Stomach smooth muscle (tissue), 2 donors: ENCODE data around the gene KLHL30.

Source experiments
- H3K27ac ChIP-seq: one replicate; pipeline ENCODE4 v1.7.0; 2013; ENCODE audit warnings: mild to moderate bottlenecking, low read length, inconsistent platforms
- H3K27me3 ChIP-seq, 2 donors: one replicate each; pipeline ENCODE4 v1.7.0; 2013; ENCODE audit warnings: low read length in 2 of 2; ENCODE audit not compliant: insufficient read depth in 2 of 2, control insufficient read depth in 1 of 2
- H3K36me3 ChIP-seq, 2 donors: one replicate each; pipeline ENCODE4 v1.7.0; 2013; ENCODE audit warnings: low read length in 2 of 2; ENCODE audit not compliant: control insufficient read depth in 2 of 2, insufficient read depth in 2 of 2
- H3K4me1 ChIP-seq: one replicate; pipeline ENCODE4 v1.7.0; 2013; ENCODE audit warnings: low read length; ENCODE audit not compliant: control insufficient read depth, insufficient read depth
- H3K4me3 ChIP-seq, 2 donors: one replicate each; pipeline ENCODE4 v1.7.0; 2013; ENCODE audit warnings: low read length in 2 of 2
- H3K9ac ChIP-seq, 2 donors: one replicate each; pipeline ENCODE4 v1.7.0; 2013; ENCODE audit warnings: low read length in 2 of 2, mild to moderate bottlenecking in 1 of 2
- H3K9me3 ChIP-seq, 2 donors: one replicate each; pipeline ENCODE4 v1.7.0; 2013; ENCODE audit warnings: low read length in 2 of 2; ENCODE audit not compliant: control insufficient read depth in 2 of 2
- donor health status: healthy.
- donor health status: Pancreatic carcinoma.

The KLHL30 gene

DNA sequence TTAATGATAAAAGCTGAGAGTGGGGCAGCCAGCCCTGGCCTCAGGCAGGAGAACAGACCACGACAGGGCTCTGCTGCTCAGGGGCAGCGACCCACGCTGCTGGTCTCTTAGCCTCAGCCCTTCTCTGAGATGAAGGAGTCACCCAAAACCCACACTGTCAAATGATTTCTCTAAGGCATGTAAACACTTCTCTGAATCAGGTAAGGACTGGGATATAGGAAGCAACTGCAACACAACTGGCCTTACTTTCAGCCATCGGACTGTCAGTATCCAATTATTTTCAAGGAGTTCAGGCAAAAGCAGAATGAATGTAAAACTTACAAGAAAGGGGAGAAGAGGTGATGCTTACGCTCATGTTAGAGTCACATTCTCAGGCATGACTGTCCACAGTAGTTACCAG lies 42.1 kb downstream of the KLHL30 start:
- Histone ChIP-seq H3K4me3 (no peak overlapping the region), H3K4me1 (peaks cover 3% of the 10 kb centered on the region), H3K9ac (no peak overlapping the region), H3K27ac (no peak overlapping the region), H3K9me3 (no peaks in the 10 kb centered on the region), H3K27me3 (no peaks in the 10 kb centered on the region), H3K36me3 (peaks cover 64 to 68% of the 10 kb centered on the region in 2 donors)

GRCh38 chr2:238182362-238182761 lies 43.9 kb downstream of the KLHL30 start:
- Histone ChIP-seq H3K9me3 (no peaks in the 10 kb centered on the region), H3K9ac (no peak overlapping the region)

DNA sequence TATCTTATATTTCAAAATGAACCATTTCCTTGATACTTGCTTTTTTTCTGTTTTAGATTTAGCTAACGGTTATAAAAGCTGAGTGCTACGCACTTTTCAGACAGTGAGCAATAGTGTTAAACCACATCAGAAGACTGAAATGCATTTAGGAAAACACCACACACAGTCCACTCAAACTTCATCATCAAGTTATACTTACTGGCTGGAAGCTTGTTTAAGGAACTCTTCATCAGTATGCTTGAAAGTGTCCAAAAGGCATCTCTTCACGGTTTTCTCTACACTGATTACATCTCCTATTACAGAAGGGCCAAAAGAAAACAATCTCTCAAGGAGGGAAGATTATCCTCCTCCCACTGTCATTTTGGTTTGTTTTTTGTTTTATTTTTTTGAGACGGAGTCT lies 45.4 kb downstream of the KLHL30 start:
- Histone ChIP-seq H3K27me3 (no peaks in the 10 kb centered on the region), H3K9me3 (no peaks in the 10 kb centered on the region), H3K36me3 (peaks cover 78 to 82% of the 10 kb centered on the region in 2 donors), H3K4me1 (peaks cover 3% of the 10 kb centered on the region), H3K9ac (no peak overlapping the region), H3K4me3 (no peak overlapping the region), H3K27ac (no peak overlapping the region)

More at GRCh38 chr2:238182362-238182761, 43.9 kb downstream of the KLHL30 start:
- no peak overlapping the region for H3K27ac ChIP-seq
- H3K36me3 ChIP-seq, result peaks cover 72 to 76% of the 10 kb centered on the region in 2 donors
- peaks cover 3% of the 10 kb centered on the region for H3K4me1 ChIP-seq
- H3K27me3 ChIP-seq, result no peaks in the 10 kb centered on the region
- no peak overlapping the region for H3K4me3 ChIP-seq

GRCh38 chr2:238187618-238188548 lies 49.4 kb downstream of the KLHL30 start:
- peaks cover under 1% of the 10 kb centered on the region for H3K4me1 ChIP-seq
- H3K27ac ChIP-seq, result no peak overlapping the region
- no peak overlapping the region for H3K4me3 ChIP-seq
- no peak overlapping the region for H3K9ac ChIP-seq
- peaks cover 65% of the 10 kb centered on the region in 2 donors for H3K36me3 ChIP-seq
- no peaks in the 10 kb centered on the region for H3K27me3 ChIP-seq
- H3K9me3 ChIP-seq, result no peaks in the 10 kb centered on the region

GRCh38 chr2:238190445-238190844 lies 52.0 kb downstream of the KLHL30 start:
- Histone ChIP-seq H3K4me3 (no peak overlapping the region), H3K9me3 (no peaks in the 10 kb centered on the region), H3K27ac (no peak overlapping the region), H3K4me1 (no peaks in the 10 kb centered on the region), H3K36me3 (peaks cover 58 to 62% of the 10 kb centered on the region in 2 donors), H3K27me3 (no peaks in the 10 kb centered on the region), H3K9ac (no peak overlapping the region)
